CD14-positive monocyte (primary cell): ENCODE results near the gene CDKN2C. TPM values are rescaled to one million over a fixed set of nuclear protein-coding genes. Genes with fewer than 3 reads are reported as not detected.

Experiments
- DNase-seq, 3 donors: peaks; one replicate each; pipeline ENCODE4 v3.0.0-alpha.2; 2011 to 2022
- H2AFZ ChIP-seq: 2 replicates; pipeline ENCODE4 v1.6.0; 2012; ENCODE audit warnings: mild to moderate bottlenecking, low read depth, low read length, inconsistent platforms; ENCODE audit not compliant: insufficient read depth, poor library complexity, severe bottlenecking
- H3K27ac ChIP-seq, 2 donors: 1 replicate in 1 of 2; 2 replicates in 1 of 2; pipeline ENCODE4 v1.5.1; 2012 to 2013; ENCODE audit warnings: low read length in 2 of 2, control low read depth in 1 of 2, inconsistent platforms in 1 of 2, low read depth in 1 of 2, mild to moderate bottlenecking in 1 of 2
- H3K27me3 ChIP-seq, 2 donors: one replicate each; pipeline versions ENCODE4 v1.6.0 to v1.6.1; 2011 to 2013; ENCODE audit warnings: low read length in 2 of 2; ENCODE audit not compliant: control insufficient read depth in 2 of 2, insufficient read depth in 2 of 2
- H3K36me3 ChIP-seq, 2 donors: replicated peaks in 1 of 2; 1 replicate in 1 of 2; 2 replicates in 1 of 2; pipeline versions ENCODE4 v1.5.1 to v1.6.1; 2012 to 2013; ENCODE audit warnings: low read length in 2 of 2, control low read depth in 1 of 2, inconsistent platforms in 1 of 2, mild to moderate bottlenecking in 1 of 2; ENCODE audit not compliant: insufficient read depth in 2 of 2, control insufficient read depth in 1 of 2
- H3K4me1 ChIP-seq, 2 donors: 1 replicate in 1 of 2; 2 replicates in 1 of 2; pipeline versions ENCODE4 v1.5.1 to v1.6.1; 2012 to 2013; ENCODE audit warnings: low read length in 2 of 2, control low read depth in 1 of 2, inconsistent platforms in 1 of 2, mild to moderate bottlenecking in 1 of 2, moderate library complexity in 1 of 2; ENCODE audit not compliant: insufficient read depth in 2 of 2, control insufficient read depth in 1 of 2
- H3K4me2 ChIP-seq: replicated peaks from 2 replicates; pipeline ENCODE3; 2012; ENCODE audit warnings: low read length, moderate library complexity, mild to moderate bottlenecking; ENCODE audit not compliant: poor library complexity, severe bottlenecking; ENCODE audit errors: extremely low read depth
- H3K4me3 ChIP-seq, 3 experiments: fragments of 200-600 bp in 1 of 3; sonication (generic) in 1 of 3; replicated peaks in 1 of 3; 1 replicate in 2 of 3; 2 replicates in 1 of 3; pipeline ENCODE4 v1.5.1; 2011 to 2013; ENCODE audit warnings: low read length in 3 of 3, mild to moderate bottlenecking in 3 of 3, control low read depth in 2 of 3, low read depth in 2 of 3, inconsistent platforms in 1 of 3, moderate library complexity in 1 of 3
- H3K79me2 ChIP-seq: 2 replicates; pipeline ENCODE4 v1.6.0; 2012; ENCODE audit warnings: mild to moderate bottlenecking, control low read depth, inconsistent platforms, low read length, moderate library complexity; ENCODE audit not compliant: insufficient read depth
- H3K9ac ChIP-seq: 2 replicates; pipeline ENCODE4 v1.6.0; 2017; ENCODE audit warnings: low read length, mild to moderate bottlenecking; ENCODE audit not compliant: insufficient read depth, poor library complexity, severe bottlenecking
- H3K9me3 ChIP-seq, 2 donors: replicated peaks in 1 of 2; 1 replicate in 1 of 2; 2 replicates in 1 of 2; pipeline versions ENCODE4 v1.5.1 to v1.6.1; 2012 to 2013; ENCODE audit warnings: low read length in 2 of 2, control low read depth in 1 of 2; ENCODE audit not compliant: control insufficient read depth in 1 of 2, insufficient read depth in 1 of 2
- H4K20me1 ChIP-seq: 2 replicates; pipeline ENCODE4 v1.6.0; 2012; ENCODE audit warnings: mild to moderate bottlenecking, low read length, control low read depth, moderate library complexity; ENCODE audit not compliant: insufficient read depth
- H3K27ac Mint-ChIP-seq, 7 donors: one replicate each; pipeline ENCODE4 v1.8.0; 2020; ENCODE audit warnings: mild to moderate bottlenecking in 7 of 7, mixed read lengths in 7 of 7, moderate library complexity in 6 of 7, inconsistent platforms in 2 of 7
- H3K27me3 Mint-ChIP-seq, 3 donors: one replicate each; pipeline ENCODE4 v1.8.0; 2021 to 2022; ENCODE audit warnings: low read depth in 3 of 3, mild to moderate bottlenecking in 3 of 3, mixed read lengths in 3 of 3, moderate library complexity in 3 of 3, inconsistent platforms in 1 of 3
- H3K36me3 Mint-ChIP-seq, 2 donors: one replicate each; pipeline ENCODE4 v1.8.0; 2020; ENCODE audit warnings: mixed read lengths in 2 of 2, inconsistent platforms in 1 of 2, mild to moderate bottlenecking in 1 of 2
- H3K4me1 Mint-ChIP-seq: one replicate; pipeline ENCODE4 v1.8.0; 2020; ENCODE audit warnings: mild to moderate bottlenecking, mixed read lengths
- H3K4me3 Mint-ChIP-seq, 2 donors: one replicate each; pipeline ENCODE4 v1.8.0; 2020; ENCODE audit warnings: mild to moderate bottlenecking in 2 of 2, mixed read lengths in 2 of 2, moderate library complexity in 1 of 2
- H3K9me3 Mint-ChIP-seq, 7 donors: one replicate each; pipeline ENCODE4 v1.8.0; 2020 to 2022; ENCODE audit warnings: mixed read lengths in 7 of 7, mild to moderate bottlenecking in 6 of 7, moderate library complexity in 6 of 7, inconsistent platforms in 2 of 7
- CTCF ChIP-seq: fragments of 200-600 bp; IDR thresholded peaks from one replicate; pipeline ENCODE4 v1.8.0; 2022; ENCODE audit warnings: antibody characterized with exemption, mild to moderate bottlenecking
- WGBS: methylation state at CpG from one replicate; pipeline ENCODE4 v1.1.5; 2013; ENCODE audit warnings: missing lambda C conversion rate; ENCODE audit not compliant: insufficient coverage; 5-methylcytosine and 5-hydroxymethylcytosine counted together
- intact Hi-C, 2 donors: fragments of 100-400 bp; cut with micrococcal nuclease; formaldehyde crosslinking; loops; one replicate each; pipeline versions ENCODE4 v1.15.0 to v1.15.1; 2023
- polyA plus RNA-seq, 3 donors: library from polyadenylated mRNA; depleted of rRNA in 1 of 3; unstranded in 2 of 3; stranded (reverse) in 1 of 3; fragments of 300-500 nt in 2 of 3; fragments of >200 nt in 1 of 3; fragmentation: Illumina TruSeq in 2 of 3; gene quantifications; 1 replicate in 2 of 3; 2 replicates in 1 of 3; pipeline ENCODE4 v1.2.3, GENCODE V29; 2012 to 2021

CDKN2C gene
- polyA plus RNA-seq, 3 donors, result 5.3 to 9.9 (median 7.4) TPM

DNA sequence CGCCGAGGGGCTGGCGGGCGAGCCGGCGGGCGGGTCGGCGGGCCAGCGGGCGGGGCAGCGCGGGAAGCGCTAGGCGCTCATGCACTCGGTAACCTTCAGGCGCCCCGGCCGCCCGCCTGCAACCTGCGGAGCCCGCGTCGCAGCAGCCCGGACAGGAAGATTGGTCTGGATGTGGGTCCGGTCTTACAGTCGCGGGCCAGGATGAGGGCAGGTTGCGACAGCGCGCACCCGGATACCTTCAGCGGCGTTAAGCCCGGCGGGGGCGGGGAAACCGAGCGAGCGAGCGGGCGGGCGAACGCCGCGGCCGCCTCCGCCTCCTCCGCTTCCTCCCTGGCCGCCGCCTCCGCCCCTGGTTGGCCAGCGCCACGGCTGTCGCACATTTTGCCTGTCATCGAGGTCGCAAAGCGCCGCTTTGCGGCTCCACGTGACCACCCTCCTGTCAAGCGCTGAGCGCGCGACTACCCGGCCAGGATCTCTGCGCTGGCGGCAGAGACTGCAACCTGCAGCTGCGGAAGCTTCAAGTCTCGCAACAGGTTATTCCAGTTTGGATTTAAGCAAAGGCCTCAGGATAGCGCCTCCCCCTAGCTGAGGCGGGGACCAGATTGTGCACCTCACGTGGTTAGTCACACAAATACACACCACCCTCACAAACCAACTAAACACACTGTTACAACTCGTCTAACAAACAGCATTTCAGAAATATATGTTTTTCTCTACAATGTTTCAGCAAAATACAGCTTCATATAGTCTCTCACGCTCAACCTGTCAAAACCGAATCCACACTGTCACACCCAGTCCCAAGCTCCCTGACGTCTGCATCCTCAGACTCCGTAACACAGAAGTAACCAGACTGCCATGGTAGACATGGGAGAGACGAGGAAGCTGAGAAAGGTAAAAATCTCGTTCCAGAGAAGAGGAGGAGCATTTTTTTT, 9.9 kb upstream of the CDKN2C start, which contains the start of gene FAF1:
TSS of gene FAF1 (minus strand) at position 355 of the 932 bp plus-strand sequence. CDS start 456 bp downstream, outside the sequence.
- peak within 1 kb of the TSS; percentile 88 for H3K4me2 ChIP-seq
- Mint-ChIP-seq H3K27me3 (peaks cover 0 to 2% (median 0%) of the 10 kb centered on the region in 3 donors), H3K36me3 (no peaks in the 10 kb centered on the region), H3K4me1 (peaks cover 23% of the 10 kb centered on the region), H3K4me3 (peak within 1 kb of the TSS; percentile 91 to 92), H3K27ac (peak within 1 kb of the TSS; percentile 88 to 96 (median 92)), H3K9me3 (no peaks in the 10 kb centered on the region)
- peak within 1 kb of the TSS; percentile 91 for H2AFZ ChIP-seq
- no peaks in the 10 kb centered on the region for H3K9me3 ChIP-seq
- peaks cover 13% of the 10 kb centered on the region for H4K20me1 ChIP-seq
- H3K9ac ChIP-seq, result peak within 1 kb of the TSS; percentile 62
- no peaks in the 10 kb centered on the region for H3K27me3 ChIP-seq
- peak within 1 kb of the TSS; percentile 72 to 83 for H3K27ac ChIP-seq
- peaks cover 16 to 28% of the 10 kb centered on the region in 2 donors for H3K4me1 ChIP-seq
- intact Hi-C loops, result loop anchor here in 1 of 2 donors (10.0 kb wide), 2 partner anchors 215 to 555 kb away; partner anchors contain the start of gene EPS15
- WGBS, result under 1% methylated on average over 74 of the region's 80 CpGs
- H3K4me3 ChIP-seq, result peak within 1 kb of the TSS; percentile 80 to 98 (median 81)
- H3K36me3 ChIP-seq, result no peaks in the 10 kb centered on the region
- H3K79me2 ChIP-seq, result peaks cover 43% of the 10 kb centered on the region
- TF ChIP-seq CTCF, result no peak
- DNase-seq, result peak; percentile 95 to 98 (median 96)

DNA sequence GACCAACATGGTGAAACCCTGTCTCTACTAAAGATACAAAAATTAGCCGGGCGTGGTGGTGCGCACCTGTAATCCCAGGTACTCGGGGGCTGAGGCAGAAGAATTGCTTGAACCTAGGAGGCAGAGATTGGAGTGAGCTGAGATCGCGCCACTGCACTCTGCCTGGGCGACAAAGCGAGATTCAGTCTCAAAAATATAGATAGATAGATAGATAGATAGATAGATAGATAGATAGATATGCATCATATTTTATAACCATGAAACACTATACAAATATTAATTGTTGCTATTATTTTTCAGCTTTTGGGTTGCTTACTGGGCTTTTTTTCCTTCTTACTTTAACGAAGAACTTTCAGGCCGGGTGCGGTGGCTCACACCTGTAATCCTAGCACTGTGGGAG, 5.2 kb upstream of the CDKN2C start:
- Mint-ChIP-seq H3K9me3 (peaks cover 0 to 2% (median 0%) of the 10 kb centered on the region in 7 donors), H3K27me3 (peaks cover 0 to 2% (median 0%) of the 10 kb centered on the region in 3 donors), H3K4me3 (no peak overlapping the region), H3K4me1 (peaks cover 13% of the 10 kb centered on the region), H3K27ac (peak overlapping the region in 1 of 7 donors; percentile 20), H3K36me3 (no peaks in the 10 kb centered on the region)
- no peak overlapping the region for H3K4me3 ChIP-seq
- H3K27ac ChIP-seq, result no peak overlapping the region
- peaks cover 14 to 23% of the 10 kb centered on the region in 2 donors for H3K4me1 ChIP-seq
- DNase-seq, result no peak
- H4K20me1 ChIP-seq, result no peaks in the 10 kb centered on the region
- H3K4me2 ChIP-seq, result no peak overlapping the region
- intact Hi-C loops, result loop anchor here in 1 of 2 donors (10.0 kb wide), 2 partner anchors 210 to 550 kb away; partner anchors contain the start of gene EPS15
- TF ChIP-seq CTCF, result no peak
- WGBS, result no CpG with 5 or more reads among the region's 11 CpGs
- peaks cover 9% of the 10 kb centered on the region for H3K79me2 ChIP-seq
- H3K9ac ChIP-seq, result no peak overlapping the region
- no peaks in the 10 kb centered on the region for H3K36me3 ChIP-seq
- H3K9me3 ChIP-seq, result no peaks in the 10 kb centered on the region
- no peaks in the 10 kb centered on the region for H3K27me3 ChIP-seq
- no peak overlapping the region for H2AFZ ChIP-seq
